Measurements from ENCODE around the gene CRACDL. TPM values are rescaled to one million over a fixed set of nuclear protein-coding genes. Genes with fewer than 3 reads are reported as not detected.

Gene CRACDL
- total RNA-seq, 4 donors from 2014 or later: 7.2 to 19.0 (median 15.4) TPM

- H3K9me3 ChIP-seq: no peaks in the 10 kb centered on the region
- 73 to 88% methylated on average over 1 of the region's 1 CpG for WGBS, 2 donors
- peaks cover 0 to 27% of the 10 kb centered on the region in 2 donors for H3K27me3 ChIP-seq
- H3K4me3 ChIP-seq: no peak overlapping the region
- no peaks in the 10 kb centered on the region for H3K36me3 ChIP-seq
- no peak overlapping the region for H3K27ac ChIP-seq
- TF ChIP-seq EP300 (IDR thresholded peaks at IDR 0.05) (no peak), CTCF (IDR thresholded peaks at IDR 0.05) (no peak), POLR2A (IDR thresholded peaks at IDR 0.05) (no peak)
- no peak for DNase-seq (ENCODE audit: low spot score in 2 of 2)
- peaks cover 0 to 20% (median 13%) of the 10 kb centered on the region in 4 donors for H3K4me1 ChIP-seq
Observed at GRCh38 chr2:98940102-98940501, 4.1 kb upstream of the CRACDL start.

- H3K27ac ChIP-seq: no peak overlapping the region
- 80% methylated on average over 2 of the region's 2 CpGs for WGBS, 2 donors
Observed at GRCh38 chr2:98937906-98938305, 1.9 kb upstream of the CRACDL start.

GRCh38 chr2:98936353-98937351 lies 627 bp upstream of the CRACDL start:
- Histone ChIP-seq H3K27me3 (peaks cover 0 to 38% of the 10 kb centered on the region in 2 donors), H3K27ac (peak overlapping the region in 1 of 4 donors; percentile 45), H3K4me1 (peaks cover 0 to 23% (median 13%) of the 10 kb centered on the region in 4 donors), H3K36me3 (no peaks in the 10 kb centered on the region), H3K4me3 (peak overlapping the region; percentile 15 to 59 (median 29)), H3K9me3 (no peaks in the 10 kb centered on the region)
- DNase-seq (ENCODE audit: low spot score in 2 of 2): no peak
- WGBS, 2 donors: 5 to 7% methylated on average over 38 to 84 of the region's 100 CpGs
- TF ChIP-seq EP300 (IDR thresholded peaks at IDR 0.05) (no peak), CTCF (IDR thresholded peaks at IDR 0.05) (peak in 1 of 5 experiments; percentile 19), POLR2A (IDR thresholded peaks at IDR 0.05) (no peak)

More at GRCh38 chr2:98937906-98938305, 1.9 kb upstream of the CRACDL start:
- Histone ChIP-seq H3K9me3 (no peaks in the 10 kb centered on the region), H3K36me3 (no peaks in the 10 kb centered on the region), H3K27me3 (peaks cover 0 to 38% of the 10 kb centered on the region in 2 donors), H3K4me1 (peaks cover 0 to 23% (median 13%) of the 10 kb centered on the region in 4 donors), H3K4me3 (no peak overlapping the region)
- no peak for TF ChIP-seq EP300 (IDR thresholded peaks at IDR 0.05)
- TF ChIP-seq CTCF (IDR thresholded peaks at IDR 0.05): no peak
- TF ChIP-seq POLR2A (IDR thresholded peaks at IDR 0.05): no peak
- no peak for DNase-seq (ENCODE audit: low spot score in 2 of 2)

- TF ChIP-seq EP300 (IDR thresholded peaks at IDR 0.05): no peak
- no peak for TF ChIP-seq POLR2A (IDR thresholded peaks at IDR 0.05)
- no peak for TF ChIP-seq CTCF (IDR thresholded peaks at IDR 0.05)
- peak overlapping the region in 1 of 4 donors; percentile 25 for H3K27ac ChIP-seq
- H3K36me3 ChIP-seq: no peaks in the 10 kb centered on the region
- peaks cover 0 to 23% (median 13%) of the 10 kb centered on the region in 4 donors for H3K4me1 ChIP-seq
- H3K9me3 ChIP-seq: no peaks in the 10 kb centered on the region
- WGBS, 2 donors: 12 to 13% methylated on average over 19 of the region's 19 CpGs
- DNase-seq (ENCODE audit: low spot score in 2 of 2): no peak
- peaks cover 0 to 38% of the 10 kb centered on the region in 2 donors for H3K27me3 ChIP-seq
- H3K4me3 ChIP-seq: peak overlapping the region; percentile 31 to 59 (median 38)
Observed at GRCh38 chr2:98935111-98935770, 784 bp downstream of the CRACDL start.
